PC-3 (cell line): ENCODE data around the gene UGT3A2.

Experiments used
- CTCF ChIP-seq: fragments of 300-600 bp; sonication (generic); conservative IDR thresholded peaks from 2 replicates; pipeline ENCODE4 v1.5.1; 2017; ENCODE audit warnings: antibody characterized with exemption, low read depth, mild to moderate bottlenecking, low read length
- EZH2 ChIP-seq: fragments of 300-600 bp; sonication (generic); IDR thresholded peaks from one replicate; pipeline ENCODE4 v1.6.1; 2017; ENCODE audit warnings: antibody characterized with exemption, mild to moderate bottlenecking, low read length; ENCODE audit not compliant: unreplicated experiment

- no peak for TF ChIP-seq EZH2
- TF ChIP-seq CTCF, result no peak
Observed at GRCh38 chr5:36029914-36030313, 36.8 kb downstream of the UGT3A2 start.
